HEK293 (cell line): ENCODE data around the gene COBL.

ENCODE experiments used
- CTCF ChIP-seq: fragments of 450-650 bp; formaldehyde crosslinking; IDR thresholded peaks from 2 replicates; pipeline ENCODE4 v1.5.1; 2016; ENCODE audit warnings: missing biosample characterization, missing genetic modification characterization
- REST ChIP-seq: fragments of 450-650 bp; formaldehyde crosslinking; IDR thresholded peaks from 2 replicates; pipeline ENCODE4 v1.5.1; 2016; ENCODE audit warnings: missing biosample characterization, missing genetic modification characterization
- ZNF274 ChIP-seq, 2 experiments: fragments of 200-500 bp in 1 of 2; fragments of 450-650 bp in 1 of 2; sonication (Bioruptor generic) in 1 of 2; formaldehyde crosslinking in 1 of 2; IDR thresholded peaks; 2 replicates each; pipeline versions ENCODE4 v1.5.1 to v1.6.1; 2014 to 2016; ENCODE audit warnings: borderline replicate concordance in 1 of 2, inconsistent platforms in 1 of 2, low read length in 1 of 2, missing biosample characterization in 1 of 2, missing genetic modification characterization in 1 of 2
- ZNF629 ChIP-seq: fragments of 450-650 bp; formaldehyde crosslinking; IDR thresholded peaks from 2 replicates; pipeline ENCODE4 v1.5.1; 2017; ENCODE audit warnings: missing biosample characterization, missing genetic modification characterization
- ZNF792 ChIP-seq: fragments of 450-650 bp; formaldehyde crosslinking; IDR thresholded peaks from 2 replicates; pipeline ENCODE4 v1.5.1; 2016; ENCODE audit warnings: missing biosample characterization, missing genetic modification characterization
- ZSCAN16 ChIP-seq: fragments of 450-650 bp; formaldehyde crosslinking; IDR thresholded peaks from 2 replicates; pipeline ENCODE4 v1.5.1; 2016; ENCODE audit warnings: missing biosample characterization, missing genetic modification characterization

- no peak for TF ChIP-seq ZSCAN16 (tag by site-specific recombination)
- no peak for TF ChIP-seq CTCF (tag by site-specific recombination)
- TF ChIP-seq ZNF629: no peak
- no peak for TF ChIP-seq ZNF274 (IDR thresholded peaks at IDR 0.05; ENCODE audit: low read length)
- no peak for TF ChIP-seq ZNF274 (tag by site-specific recombination; IDR thresholded peaks at IDR 0.05; ENCODE audit: borderline replicate concordance)
- TF ChIP-seq REST (tag by site-specific recombination): no peak
- no peak for TF ChIP-seq ZNF792 (tag by site-specific recombination)
Measured at GRCh38 chr7:51154201-51154600, 162.4 kb downstream of the COBL start.
